Tibial nerve (tissue), 4 donors: Measurements from ENCODE around the gene LRRC74A. TPM values are rescaled to one million over a fixed set of nuclear protein-coding genes. Genes with fewer than 3 reads are reported as not detected.

Source experiments
- DNase-seq, 2 donors: peaks; one replicate each; pipeline ENCODE4 v3.0.0-alpha.2; 2019; ENCODE audit warnings: low spot score in 2 of 2
- H3K27ac ChIP-seq, 4 donors: fragments of 200-600 bp; sonication (generic) in 3 of 4; one replicate each; pipeline ENCODE4 v1.5.1; 2017 to 2019; ENCODE audit warnings: mild to moderate bottlenecking in 1 of 4
- H3K27me3 ChIP-seq, 2 donors: fragments of 200-600 bp; sonication (generic) in 1 of 2; one replicate each; pipeline versions ENCODE4 v1.5.1 to v1.6.0; 2017 to 2019
- H3K36me3 ChIP-seq, 3 donors: fragments of 200-600 bp; sonication (generic); one replicate each; pipeline ENCODE4 v1.5.1; 2018 to 2019
- H3K4me1 ChIP-seq, 4 donors: fragments of 200-600 bp; sonication (generic) in 3 of 4; one replicate each; pipeline ENCODE4 v1.5.1; 2017 to 2019
- H3K4me3 ChIP-seq, 4 donors: fragments of 200-600 bp; sonication (generic) in 3 of 4; one replicate each; pipeline ENCODE4 v1.5.1; 2017 to 2019; ENCODE audit warnings: mild to moderate bottlenecking in 1 of 4, moderate library complexity in 1 of 4
- H3K9me3 ChIP-seq, 4 donors: fragments of 200-600 bp; sonication (generic) in 3 of 4; one replicate each; pipeline ENCODE4 v1.5.1; 2017 to 2019
- CTCF ChIP-seq, 5 experiments: fragments of 200-600 bp in 3 of 5; fragments of 450-650 bp in 2 of 5; sonication (generic) in 3 of 5; IDR thresholded peaks; one replicate each; pipeline ENCODE4 v1.5.1; 2016 to 2019; ENCODE audit warnings: antibody characterized with exemption in 5 of 5, mild to moderate bottlenecking in 3 of 5, moderate library complexity in 2 of 5
- EP300 ChIP-seq, 2 donors: sonication (generic); formaldehyde crosslinking; IDR thresholded peaks; one replicate each; pipeline ENCODE4 v1.6.1; 2017; ENCODE audit warnings: antibody characterized with exemption in 2 of 2, mild to moderate bottlenecking in 1 of 2
- POLR2A ChIP-seq, 2 donors: fragments of 450-650 bp; IDR thresholded peaks; one replicate each; pipeline ENCODE4 v1.6.1; 2017; ENCODE audit warnings: antibody characterized with exemption in 2 of 2, mild to moderate bottlenecking in 2 of 2, moderate library complexity in 2 of 2
- WGBS, 2 donors: methylation state at CpG; one replicate each; pipeline ENCODE4 v1.1.5; 2018; 5-methylcytosine and 5-hydroxymethylcytosine counted together
- total RNA-seq, 4 donors: library from RNA; depleted of rRNA; stranded (reverse); fragments of >200 nt; gene quantifications; one replicate each; pipeline ENCODE4 v1.1.0, GENCODE V29; 2016

LRRC74A gene
- total RNA-seq, 4 donors from 2014 or later: not detected

- H3K9me3 ChIP-seq: no peaks in the 10 kb centered on the region
- 80 to 88% methylated on average over 1 of the region's 1 CpG for WGBS, 2 donors
- H3K36me3 ChIP-seq: peaks cover 0 to 64% (median 7%) of the 10 kb centered on the region in 3 donors
- peaks cover 0 to 25% (median 8%) of the 10 kb centered on the region in 4 donors for H3K4me1 ChIP-seq
- H3K4me3 ChIP-seq: no peak overlapping the region
- no peak for DNase-seq
- TF ChIP-seq CTCF (IDR thresholded peaks at IDR 0.05): no peak
- TF ChIP-seq EP300 (IDR thresholded peaks at IDR 0.05): no peak
- no peaks in the 10 kb centered on the region for H3K27me3 ChIP-seq
- H3K27ac ChIP-seq: no peak overlapping the region
These were observed 18.2 kb upstream of the LRRC74A start for GRCh38 chr14:76808011-76808410.

- no peak for TF ChIP-seq EP300 (IDR thresholded peaks at IDR 0.05)
- TF ChIP-seq CTCF (IDR thresholded peaks at IDR 0.05): no peak
- no peak for TF ChIP-seq POLR2A (IDR thresholded peaks at IDR 0.05)
- Histone ChIP-seq H3K36me3 (peaks cover 0 to 54% (median 0%) of the 10 kb centered on the region in 3 donors), H3K9me3 (no peaks in the 10 kb centered on the region), H3K27ac (no peak overlapping the region), H3K4me3 (no peak overlapping the region), H3K27me3 (no peaks in the 10 kb centered on the region), H3K4me1 (peaks cover 0 to 28% (median 9%) of the 10 kb centered on the region in 4 donors)
- DNase-seq: no peak
- WGBS, 2 donors: 95 to 96% methylated on average over 4 of the region's 4 CpGs
These were observed 17.2 kb upstream of the LRRC74A start for GRCh38 chr14:76808990-76809389.

- 12 to 30% methylated on average over 3 of the region's 3 CpGs for WGBS, 2 donors
- no peak for DNase-seq
- Histone ChIP-seq H3K9me3 (no peaks in the 10 kb centered on the region), H3K36me3 (peaks cover 0 to 40% (median 0%) of the 10 kb centered on the region in 3 donors), H3K27me3 (no peaks in the 10 kb centered on the region), H3K4me1 (peaks cover 0 to 35% (median 9%) of the 10 kb centered on the region in 4 donors), H3K4me3 (peak overlapping the region in 2 of 4 donors; percentile 77 to 84), H3K27ac (peak overlapping the region in 3 of 4 donors; percentile 1 to 95 (median 93))
- TF ChIP-seq CTCF (IDR thresholded peaks at IDR 0.05) (no peak), EP300 (IDR thresholded peaks at IDR 0.05) (no peak), POLR2A (IDR thresholded peaks at IDR 0.05) (no peak)
These were observed 15.7 kb upstream of the LRRC74A start for GRCh38 chr14:76810525-76810924.

- Histone ChIP-seq H3K4me3 (peak overlapping the region; percentile 74 to 88 (median 80)), H3K9me3 (no peaks in the 10 kb centered on the region), H3K4me1 (peaks cover 0 to 35% (median 9%) of the 10 kb centered on the region in 4 donors), H3K36me3 (peaks cover 0 to 35% (median 0%) of the 10 kb centered on the region in 3 donors), H3K27me3 (no peaks in the 10 kb centered on the region), H3K27ac (peak overlapping the region; percentile 1 to 95 (median 86))
- DNase-seq: peak in 1 of 2 donors; percentile 26
- peak; percentile 16 to 40 (median 33) for TF ChIP-seq CTCF (IDR thresholded peaks at IDR 0.05)
- TF ChIP-seq POLR2A (IDR thresholded peaks at IDR 0.05): no peak
- 2 to 3% methylated on average over 9 of the region's 9 CpGs for WGBS, 2 donors
These were observed 15.2 kb upstream of the LRRC74A start for GRCh38 chr14:76810953-76811400.

GRCh38 chr14:76811561-76811960, 14.6 kb upstream of the LRRC74A start:
- 50 to 55% methylated on average over 4 of the region's 4 CpGs for WGBS, 2 donors
- Histone ChIP-seq H3K4me3 (peak overlapping the region; percentile 74 to 88 (median 80)), H3K36me3 (peaks cover 0 to 29% (median 0%) of the 10 kb centered on the region in 3 donors), H3K4me1 (peaks cover 0 to 35% (median 9%) of the 10 kb centered on the region in 4 donors), H3K27me3 (no peaks in the 10 kb centered on the region), H3K9me3 (no peaks in the 10 kb centered on the region), H3K27ac (peak overlapping the region; percentile 78 to 95 (median 90))
- no peak for DNase-seq
- TF ChIP-seq EP300 (IDR thresholded peaks at IDR 0.05) (no peak), POLR2A (IDR thresholded peaks at IDR 0.05) (no peak), CTCF (IDR thresholded peaks at IDR 0.05) (no peak)
